Fibroblast of skin of back (primary cell): ENCODE data around the gene RALBP1.
A peak's percentile ranks its signal among the peaks of the same experiment; 100 is the strongest.
"Not testable (repeated sequence)": the region's sequence is repeated elsewhere in the genome, so short reads cannot be mapped to it uniquely, and the experiment has no call there.

ENCODE experiments used
- DNase-seq: peaks from one replicate; pipeline ENCODE4 v3.0.0-alpha.2; 2013

The RALBP1 gene

GRCh38 chr18:9455718-9456511 is 19.4 kb upstream of the RALBP1 start:
- DNase-seq: no peak

- DNase-seq: no peak
Observed at GRCh38 chr18:9466127-9466526, 9.2 kb upstream of the RALBP1 start.

GRCh38 chr18:9466846-9467245 is 8.5 kb upstream of the RALBP1 start:
- peak; percentile 22 for DNase-seq

- no peak for DNase-seq
Observed at GRCh38 chr18:9468998-9469397, 6.3 kb upstream of the RALBP1 start.

GRCh38 chr18:9469685-9470084 is 5.6 kb upstream of the RALBP1 start:
- no peak for DNase-seq

- DNase-seq: peak; percentile 86
Observed at GRCh38 chr18:9474108-9474982, 968 bp upstream of the RALBP1 start.

GRCh38 chr18:9475643-9476591 is 604 bp downstream of the RALBP1 start:
- peak; percentile 19 for DNase-seq

GRCh38 chr18:9476949-9477348 is 1.6 kb downstream of the RALBP1 start:
- DNase-seq: not testable (repeated sequence)

- DNase-seq: no peak
Observed at GRCh38 chr18:9477509-9477908, 2.2 kb downstream of the RALBP1 start.

GRCh38 chr18:9478545-9478944 is 3.2 kb downstream of the RALBP1 start:
- DNase-seq: no peak

- DNase-seq: no peak
Observed at GRCh38 chr18:9482790-9483189, 7.5 kb downstream of the RALBP1 start.

- DNase-seq: no peak
Observed at GRCh38 chr18:9483526-9483925, 8.2 kb downstream of the RALBP1 start.

- not testable (repeated sequence) for DNase-seq
Observed at GRCh38 chr18:9484856-9485255, 9.5 kb downstream of the RALBP1 start.

GRCh38 chr18:9488538-9488937 is 13.2 kb downstream of the RALBP1 start:
- no peak for DNase-seq

GRCh38 chr18:9494778-9495331 is 19.5 kb downstream of the RALBP1 start:
- no peak for DNase-seq

- DNase-seq: no peak
Observed at GRCh38 chr18:9495465-9495864, 20.2 kb downstream of the RALBP1 start.

GRCh38 chr18:9495916-9496705 is 20.8 kb downstream of the RALBP1 start:
- DNase-seq: no peak

GRCh38 chr18:9506046-9506792 is 30.9 kb downstream of the RALBP1 start:
- peak; percentile 10 for DNase-seq

GRCh38 chr18:9507565-9508088 is 32.3 kb downstream of the RALBP1 start:
- DNase-seq: no peak

GRCh38 chr18:9508446-9509025 is 33.2 kb downstream of the RALBP1 start:
- DNase-seq: no peak
